Measurements from ENCODE around the gene LRRC73. TPM values are rescaled to one million over a fixed set of nuclear protein-coding genes. Genes with fewer than 3 reads are reported as not detected.

LRRC73 gene
- total and polyA plus RNA-seq, 9 of the 15 experiments (the other 6 are each of a cell fraction or from before 2014, with no cell fraction given) = 0.07 to 0.55 (median 0.16) TPM; not detected in 3

GRCh38 chr6:43516697-43517504 lies 6.8 kb upstream of the LRRC73 start, which contains the start of the genes POLR1C and YIPF3 (continued):
- no peak for TF ChIP-seq PCBP1 (IDR thresholded peaks at IDR 0.05; ENCODE audit: low read depth, low read length, poor library complexity, severe bottlenecking)
- no peak for TF ChIP-seq DLX4 (CRISPR knock-in tag; IDR thresholded peaks at IDR 0.05)
- TF ChIP-seq ZBTB33 (CRISPR knock-in tag; IDR thresholded peaks at IDR 0.05) = peak; percentile 9; the same call in 1 of the 2 replicates
- no peak; a peak in 1 of 4 replicates for TF ChIP-seq SIX5 (IDR thresholded peaks at IDR 0.05; ENCODE audit: borderline replicate concordance in 1 of 2, insufficient read depth in 1 of 2, low read depth in 1 of 2, low read length in 2 of 2)
- peak; percentile 58; the same call in 1 of the 2 replicates for TF ChIP-seq CTBP1 (IDR thresholded peaks at IDR 0.05; ENCODE audit: borderline replicate concordance)
- TF ChIP-seq RFX1 (IDR thresholded peaks at IDR 0.05) = peak; percentile 99
- TF ChIP-seq ZNF76 (CRISPR knock-in tag; IDR thresholded peaks at IDR 0.05; ENCODE audit: borderline replicate concordance) = no peak; the same call in 1 of the 2 replicates
- TF ChIP-seq DACH1 (IDR thresholded peaks at IDR 0.05; ENCODE audit: partially characterized antibody) = no peak
- TF ChIP-seq POLR2AphosphoS2 (IDR thresholded peaks at IDR 0.05; ENCODE audit: low read length) = 0 out of 2 replicates have a peak, but pooled peaks have one; percentile 59
- no peak for TF ChIP-seq AFF1 (IDR thresholded peaks at IDR 0.05; ENCODE audit: low read depth in 1 of 2, partially characterized antibody in 2 of 2)
- TF ChIP-seq HNRNPL (IDR thresholded peaks at IDR 0.05; ENCODE audit: low read depth, low read length) = no peak
- TF ChIP-seq ZNF655 (CRISPR knock-in tag; IDR thresholded peaks at IDR 0.05) = no peak
- TF ChIP-seq CBFB (CRISPR knock-in tag; IDR thresholded peaks at IDR 0.05) = no peak
- TF ChIP-seq TAF7 (tag; IDR thresholded peaks at IDR 0.05) = peak; percentile 89
- no peak for TF ChIP-seq ETS2 (tag; IDR thresholded peaks at IDR 0.05; ENCODE audit: borderline replicate concordance, poor library complexity, severe bottlenecking)
- TF ChIP-seq ATF6 (CRISPR knock-in tag; IDR thresholded peaks at IDR 0.05) = no peak

All from K562 (cell line).